Stimulated activated CD4-positive, alpha-beta T cell treated with anti-CD3 and anti-CD28 coated beads, Interleukin-4, amount 100 ng/mL, for 24 hours (primary cell): ENCODE results near the gene TSPO2.

Experiments used
- DNase-seq: peaks from one replicate; pipeline ENCODE4 v3.0.0-alpha.2; 2020

Gene TSPO2

DNA sequence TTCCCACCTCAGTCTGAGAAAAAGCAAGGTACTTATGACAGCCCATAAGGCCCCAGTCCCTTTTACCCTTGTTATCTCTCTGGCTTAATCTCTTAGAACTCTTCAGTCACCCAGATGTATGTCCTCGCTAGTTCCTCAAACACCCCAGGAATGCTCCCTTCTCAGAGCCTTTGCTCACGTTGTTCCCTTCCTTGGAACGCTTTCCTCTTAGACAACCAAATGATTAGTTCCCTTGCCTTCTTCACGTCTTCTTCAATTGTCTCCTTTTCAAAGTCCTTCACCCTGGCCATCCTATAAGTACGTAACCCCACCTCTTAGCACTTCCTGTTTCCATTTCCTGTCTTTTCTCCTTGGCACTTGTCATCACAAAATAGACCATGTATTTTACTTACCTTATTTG is 9.6 kb downstream of the TSPO2 start:
- no peak for DNase-seq

DNA sequence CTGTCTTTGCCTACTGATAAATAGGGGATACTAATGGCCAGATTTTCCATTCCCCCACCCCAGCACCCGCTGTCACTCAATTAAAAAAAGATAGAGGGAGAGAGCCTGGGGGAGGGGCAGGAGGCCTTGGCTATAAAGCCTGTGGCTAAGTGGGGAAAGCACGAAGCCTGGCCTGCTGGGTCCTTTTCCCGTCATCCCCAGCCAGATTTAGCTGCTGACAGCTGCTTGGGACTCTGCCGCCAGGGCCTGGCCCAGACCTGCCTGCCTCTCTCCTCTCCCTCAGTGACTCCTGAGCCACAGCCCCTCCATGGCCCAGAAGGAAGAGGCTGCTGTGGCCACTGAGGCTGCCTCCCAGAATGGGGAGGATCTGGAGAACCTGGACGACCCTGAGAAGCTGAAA is 10.8 kb downstream of the TSPO2 start, which contains the start of gene APOBEC2:
APOBEC2 (plus strand) TSS at position 162 of the 400 bp plus-strand sequence; CDS start at position 308, 146 bp downstream.
- DNase-seq = no peak

DNA sequence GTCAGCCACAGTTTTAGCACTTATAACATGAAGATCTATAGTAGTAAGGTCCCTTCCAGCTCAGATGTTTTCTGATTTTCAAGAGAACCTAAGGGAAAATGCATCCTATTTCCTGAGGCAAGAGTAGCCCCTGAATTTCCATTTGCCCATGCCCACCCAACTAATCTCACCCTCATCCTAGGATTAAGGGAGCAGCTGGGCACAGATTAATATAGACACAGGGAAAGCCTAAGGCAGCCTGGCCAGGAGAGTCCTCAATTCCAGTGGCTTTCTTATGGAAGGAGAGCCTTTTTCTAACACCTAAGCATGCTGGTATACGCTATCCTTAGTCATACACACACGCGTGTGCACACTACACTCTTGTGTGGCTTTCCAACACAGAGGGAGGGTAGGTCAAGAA is 12.2 kb downstream of the TSPO2 start:
- no peak for DNase-seq

DNA sequence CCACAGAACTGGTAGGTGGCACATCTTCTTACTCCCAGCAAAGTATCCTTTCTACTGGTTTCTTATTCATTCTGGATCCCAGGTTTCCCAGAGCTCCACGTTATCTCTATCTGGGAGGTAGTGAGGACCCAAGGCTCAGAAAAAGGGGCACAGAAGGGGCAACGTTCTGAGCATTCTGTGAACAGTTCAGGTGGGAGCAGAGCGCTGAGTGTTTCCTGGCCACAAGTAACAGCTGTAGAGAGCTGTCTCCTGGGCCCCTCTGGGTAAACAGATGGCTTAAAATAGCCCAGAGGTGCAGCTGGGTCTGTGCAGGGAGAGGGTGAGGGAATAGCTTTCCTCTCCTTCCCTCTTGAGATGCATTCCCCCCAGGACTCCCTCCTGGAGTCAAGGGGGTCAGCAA is 12.9 kb downstream of the TSPO2 start:
- DNase-seq = no peak

DNA sequence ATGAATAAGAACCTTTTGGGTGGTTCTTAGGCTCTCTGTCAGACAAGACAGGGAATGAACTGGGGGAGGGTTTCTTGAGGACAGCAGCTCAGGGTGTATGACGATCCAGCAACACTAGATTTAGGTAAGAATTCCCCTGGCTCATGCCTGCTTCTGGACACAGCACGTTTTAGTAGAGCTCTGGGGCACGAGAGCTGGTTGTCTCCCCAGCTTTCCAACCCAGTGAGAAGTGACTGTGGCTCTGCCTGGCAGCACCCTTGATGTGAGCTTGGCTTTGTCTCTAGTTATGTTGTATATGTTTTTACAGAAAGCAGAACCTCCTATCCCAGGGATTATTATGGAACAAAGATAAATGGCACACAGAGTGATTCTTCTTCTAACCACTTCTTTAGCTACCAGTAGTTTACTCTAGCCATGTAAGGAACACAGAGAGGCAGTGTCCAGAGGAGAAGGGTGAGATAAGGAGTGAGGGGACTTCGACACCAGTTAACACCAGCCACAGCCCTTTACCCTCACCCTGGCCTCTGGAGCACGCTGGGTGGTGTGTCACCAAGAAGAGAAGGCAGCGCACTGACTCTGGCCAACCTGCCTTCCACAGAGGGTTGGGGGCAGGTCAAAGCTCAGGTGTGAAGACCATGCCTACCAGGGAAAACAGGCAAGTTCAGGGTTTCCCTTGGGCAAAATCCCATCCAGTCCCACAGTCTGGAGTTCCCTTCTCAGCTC is 14.7 kb downstream of the TSPO2 start:
- no peak for DNase-seq

DNA sequence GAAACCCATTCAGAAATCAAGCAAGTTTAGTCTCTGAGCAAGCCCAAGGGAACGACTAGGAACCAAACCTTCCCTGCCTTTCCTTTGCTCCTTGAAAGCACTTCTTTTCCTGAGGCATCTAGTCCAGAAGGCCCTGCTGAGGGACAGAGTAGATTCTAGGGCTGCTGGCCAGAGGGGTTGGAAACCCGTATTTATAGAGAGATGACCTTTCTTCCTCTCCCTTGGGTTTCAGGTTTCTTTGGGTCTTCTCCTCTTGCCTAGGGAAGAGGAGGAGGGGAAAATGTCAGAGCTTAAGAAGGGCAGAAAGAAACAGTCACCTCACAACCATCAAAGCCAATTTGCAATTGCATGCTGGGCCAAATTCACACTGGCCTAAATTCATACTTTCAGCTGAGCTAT is 16.5 kb downstream of the TSPO2 start:
- no peak for DNase-seq

DNA sequence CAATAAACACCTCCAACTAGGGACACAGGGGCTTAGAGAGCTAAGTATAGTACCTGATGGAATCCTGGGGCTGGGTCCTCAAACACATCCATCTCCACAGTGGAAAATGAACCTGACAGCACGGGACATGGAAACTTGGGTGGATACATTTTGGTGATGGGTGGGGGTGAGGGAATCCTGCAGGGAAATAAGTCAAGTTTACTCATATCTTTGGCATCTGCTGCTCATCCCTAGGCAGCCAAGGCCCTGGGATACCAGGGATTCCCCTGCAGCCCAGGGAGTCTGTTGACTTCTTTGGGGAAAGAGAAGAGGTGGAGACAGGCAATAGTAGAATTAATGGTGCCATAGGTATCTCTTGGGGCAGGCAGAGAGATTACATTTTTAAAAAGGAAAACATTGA is 17.3 kb downstream of the TSPO2 start:
- no peak for DNase-seq

DNA sequence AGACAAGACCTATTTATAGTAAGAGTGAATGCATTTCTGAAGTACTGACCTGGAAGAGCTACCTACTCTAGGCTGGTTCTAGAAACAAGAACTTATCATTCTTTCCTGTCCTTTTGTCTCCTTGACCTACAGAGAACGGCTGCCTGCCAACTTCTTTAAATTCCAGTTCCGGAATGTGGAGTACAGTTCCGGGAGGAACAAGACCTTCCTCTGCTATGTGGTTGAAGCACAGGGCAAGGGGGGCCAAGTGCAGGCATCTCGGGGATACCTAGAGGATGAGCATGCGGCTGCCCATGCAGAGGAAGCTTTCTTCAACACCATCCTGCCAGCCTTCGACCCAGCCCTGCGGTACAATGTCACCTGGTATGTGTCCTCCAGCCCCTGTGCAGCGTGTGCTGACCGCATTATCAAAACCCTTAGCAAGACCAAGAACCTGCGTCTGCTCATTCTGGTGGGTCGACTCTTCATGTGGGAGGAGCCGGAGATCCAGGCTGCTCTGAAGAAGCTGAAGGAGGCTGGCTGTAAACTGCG is 19.0 kb downstream of the TSPO2 start:
- DNase-seq = no peak

DNA sequence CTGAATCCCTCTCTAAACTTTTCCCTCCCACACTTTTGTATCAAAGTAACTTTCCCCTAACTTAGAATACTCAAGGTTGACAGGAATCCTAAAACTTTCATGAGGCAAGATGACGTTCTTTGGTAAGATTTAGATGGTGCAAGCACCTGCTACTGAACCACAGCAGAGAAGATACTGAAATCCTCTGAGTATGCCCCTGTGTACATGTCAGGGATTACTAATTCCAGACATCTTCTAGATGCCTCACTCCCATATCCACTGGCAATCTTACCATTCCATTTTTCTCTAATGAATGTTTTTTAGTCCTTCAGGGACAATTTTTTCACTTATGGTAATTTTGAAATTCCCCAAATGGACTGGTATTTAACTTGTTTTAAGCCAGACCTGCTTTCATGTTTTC is 19.8 kb downstream of the TSPO2 start:
- no peak for DNase-seq

DNA sequence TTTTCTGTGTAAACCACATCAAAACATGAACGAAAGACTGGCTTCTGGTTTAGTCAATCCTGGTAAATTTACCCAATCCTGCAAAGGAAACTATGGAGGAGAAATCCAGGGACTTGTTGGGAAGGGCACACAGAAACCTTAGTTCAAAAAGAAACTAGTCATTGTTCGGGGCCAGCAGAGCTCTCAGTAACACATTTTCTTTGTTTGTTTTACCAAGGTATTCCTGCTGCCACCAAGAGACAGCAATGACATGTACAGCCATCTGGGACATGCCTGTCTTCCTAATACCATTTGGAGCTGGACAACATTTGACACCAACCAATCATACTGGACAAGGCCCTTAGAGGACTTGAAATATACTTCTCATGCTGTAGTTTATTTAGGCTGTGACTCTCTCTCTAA is 21.6 kb downstream of the TSPO2 start:
- DNase-seq = no peak

DNA sequence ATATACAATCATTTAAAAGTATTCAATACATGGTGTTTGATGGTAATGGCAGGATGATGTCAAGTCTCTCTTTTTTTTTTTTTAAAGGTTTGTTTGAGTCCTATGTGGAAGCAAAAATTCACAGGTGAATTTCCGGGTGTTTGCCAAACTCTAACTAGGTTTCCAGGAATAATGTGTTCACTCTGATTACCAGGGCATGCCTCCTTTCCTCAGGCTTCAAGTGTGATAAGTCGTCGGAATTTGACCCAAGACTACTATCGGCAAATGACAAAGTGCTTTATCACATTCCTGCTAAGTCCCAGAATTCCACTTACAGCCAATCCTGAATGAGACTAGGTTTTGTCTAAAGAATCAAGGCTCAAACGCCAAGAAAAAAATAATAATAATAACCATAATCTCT is 22.6 kb downstream of the TSPO2 start:
- DNase-seq = no peak

DNA sequence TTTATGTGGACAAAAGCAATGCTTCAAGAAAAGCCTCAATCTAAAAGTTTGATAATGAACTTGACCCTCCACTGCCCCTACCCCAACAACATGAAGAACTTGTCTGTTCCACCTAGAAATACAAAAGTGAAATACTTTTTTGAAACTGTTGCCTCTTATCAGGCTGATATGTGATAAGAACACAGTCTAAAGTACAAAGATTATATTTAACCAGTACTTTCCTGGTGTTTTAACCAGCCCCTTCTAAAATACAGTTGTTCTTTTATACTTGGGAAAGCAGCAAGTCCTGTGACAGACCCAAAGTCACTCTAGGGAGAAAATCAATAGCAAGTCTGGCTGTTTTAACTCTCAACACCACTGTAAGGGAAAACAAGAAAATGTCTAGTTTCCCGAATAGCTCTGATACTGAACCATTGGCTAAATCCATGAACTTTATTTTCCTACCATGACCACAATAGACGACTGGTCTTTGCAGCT is 23.3 kb downstream of the TSPO2 start:
- DNase-seq = no peak

DNA sequence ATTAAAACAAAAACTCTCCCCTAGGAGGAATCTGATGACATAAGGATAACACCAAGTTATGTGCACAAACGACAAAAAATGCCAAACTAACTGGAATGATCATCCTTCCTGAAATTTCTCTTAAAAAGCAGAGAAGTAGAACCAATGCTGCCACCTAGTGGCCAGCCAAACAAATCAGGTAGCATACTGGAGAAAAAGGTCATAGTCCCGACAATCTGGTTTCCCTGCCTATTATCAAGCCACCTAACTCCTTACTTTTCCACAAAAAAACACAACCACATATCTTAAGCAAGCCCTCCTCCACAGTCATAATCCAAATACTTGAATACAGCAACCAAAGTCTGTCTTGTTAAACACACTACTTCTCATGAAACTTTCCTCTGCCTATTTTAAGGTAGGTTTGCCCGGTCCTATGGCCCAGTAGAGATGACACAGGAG is 24.6 kb downstream of the TSPO2 start:
- peak; percentile 72 for DNase-seq

DNA sequence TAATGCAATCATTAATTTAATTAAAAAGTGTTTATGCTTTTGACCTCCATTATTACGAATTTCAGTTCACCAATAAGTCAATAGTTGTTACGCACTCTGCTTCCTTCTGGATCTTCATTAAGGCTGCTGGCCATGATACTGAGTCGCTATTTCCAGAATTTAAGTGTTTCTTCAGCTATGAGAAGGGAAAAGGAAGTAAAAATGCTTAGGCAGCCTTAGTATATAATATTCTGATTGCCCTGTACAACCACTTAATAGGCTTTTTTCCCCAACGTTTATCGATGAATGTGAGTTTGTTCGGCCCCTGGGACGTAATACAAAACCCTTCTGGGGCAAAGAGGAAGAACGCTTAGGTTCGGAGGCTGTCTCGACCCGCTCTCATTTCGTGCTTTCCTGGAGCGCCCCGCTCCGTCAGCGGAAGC is 29.2 kb downstream of the TSPO2 start:
- DNase-seq = no peak

DNA sequence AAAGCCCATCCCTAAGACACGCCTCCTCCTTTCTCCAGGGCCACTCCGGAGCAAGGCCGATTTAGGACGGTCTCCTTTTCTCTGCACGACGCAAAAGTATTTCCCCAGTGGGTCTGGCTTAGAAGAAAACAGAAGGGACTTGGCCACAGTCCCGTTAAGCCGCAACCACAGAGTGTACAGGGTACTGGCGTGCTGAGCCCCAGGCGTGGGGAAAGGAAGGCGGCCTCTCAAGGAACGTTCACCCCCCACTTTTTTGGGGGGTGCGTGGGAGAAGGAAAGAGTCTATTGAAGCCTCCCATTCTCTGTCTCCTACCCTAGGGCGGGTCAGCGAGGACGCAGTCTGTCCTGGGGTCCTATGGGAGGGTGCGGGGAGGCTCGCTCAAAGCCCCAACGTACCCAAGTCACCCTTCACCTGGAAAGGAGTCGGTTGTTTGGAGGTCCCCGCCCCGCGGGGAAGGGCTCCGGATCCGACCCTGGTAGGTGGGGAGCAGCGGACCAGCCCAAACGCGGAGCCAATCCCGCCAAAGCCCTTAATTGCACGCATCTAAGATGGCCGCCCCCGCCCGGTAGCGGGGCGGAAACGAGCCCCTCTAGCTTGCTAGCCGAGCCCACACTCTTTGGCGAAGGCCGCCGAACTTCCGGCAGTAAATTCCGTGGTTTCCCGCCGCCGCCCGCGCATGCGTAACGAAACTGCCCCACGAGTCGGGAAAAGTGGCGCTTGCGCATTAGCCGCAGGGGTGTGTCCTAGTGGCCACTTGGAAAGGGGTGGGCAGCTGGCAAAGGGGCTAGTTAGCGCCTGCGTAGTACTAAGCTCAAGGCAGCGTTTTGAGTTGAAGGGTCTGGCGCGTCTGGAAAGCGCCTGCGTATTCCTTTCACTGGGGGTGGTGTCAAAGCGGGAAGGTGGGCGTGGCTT is 29.9 kb downstream of the TSPO2 start, which contains the start of gene OARD1:
OARD1 (minus strand) TSS at position 434 of the 913 bp plus-strand sequence. CDS start 722 bp downstream, outside the sequence.
- DNase-seq = peak; percentile 100

DNA sequence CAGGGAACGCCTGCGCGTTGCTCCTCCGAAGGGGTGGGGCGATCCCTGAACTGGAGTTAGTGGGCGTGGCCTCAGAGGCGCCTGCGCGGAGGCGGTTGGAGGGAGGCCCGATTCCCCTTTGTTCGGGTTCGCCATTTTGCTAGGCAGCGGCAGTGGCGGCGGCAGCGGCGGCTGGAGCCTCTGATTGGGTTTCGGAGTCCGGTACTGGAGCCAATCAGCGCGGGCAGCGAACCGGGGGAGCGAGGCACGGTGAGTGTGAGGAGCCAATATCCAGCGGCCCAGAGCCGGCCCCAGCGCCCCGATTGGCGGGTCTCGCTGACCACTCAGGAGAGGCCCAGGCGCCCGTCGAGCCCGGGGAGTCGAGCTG is 30.6 kb downstream of the TSPO2 start, which contains the start of gene NFYA:
NFYA (plus strand) TSS at position 139 of the 367 bp plus-strand sequence. CDS start 6,116 bp downstream, outside the sequence.
- DNase-seq = no peak

DNA sequence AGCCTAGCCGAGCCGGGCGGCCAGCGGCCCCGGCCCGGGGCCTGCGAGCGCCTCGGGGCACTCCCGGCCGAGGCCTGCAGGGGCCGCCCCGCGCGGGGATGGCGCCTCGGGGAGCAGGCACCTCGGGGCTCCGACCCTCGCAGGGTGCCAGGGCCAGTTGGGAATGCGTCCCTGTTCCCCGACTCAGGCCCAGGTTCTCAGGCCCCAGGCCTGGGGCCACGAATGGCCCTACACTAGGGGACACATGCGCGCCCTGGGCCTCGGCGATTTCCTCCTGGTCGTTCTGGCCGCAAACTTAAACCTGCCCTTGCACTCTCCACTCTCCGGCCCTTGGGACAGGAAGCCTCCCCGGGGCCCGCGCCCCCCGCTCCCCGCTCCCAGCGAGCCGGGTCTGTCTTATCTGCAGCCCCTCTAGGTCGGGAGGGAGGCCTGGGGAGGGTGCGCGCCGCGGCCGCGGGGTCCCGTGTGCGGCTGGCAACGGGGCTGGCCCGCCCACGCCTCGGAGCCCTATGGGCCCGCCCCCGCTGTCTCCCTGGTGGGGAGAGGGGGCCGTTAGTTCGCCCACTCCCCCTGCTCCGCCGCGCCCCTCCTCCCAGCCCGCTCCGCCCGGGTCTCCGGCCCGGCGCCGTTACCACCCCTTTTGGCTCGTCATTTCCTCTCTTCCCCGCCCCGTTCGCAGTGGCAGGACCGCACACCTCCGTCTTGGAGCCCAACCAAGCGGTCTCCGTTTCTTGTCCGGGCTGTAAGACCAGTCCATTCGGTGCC is 31.1 kb downstream of the TSPO2 start:
- DNase-seq = peak; percentile 80

DNA sequence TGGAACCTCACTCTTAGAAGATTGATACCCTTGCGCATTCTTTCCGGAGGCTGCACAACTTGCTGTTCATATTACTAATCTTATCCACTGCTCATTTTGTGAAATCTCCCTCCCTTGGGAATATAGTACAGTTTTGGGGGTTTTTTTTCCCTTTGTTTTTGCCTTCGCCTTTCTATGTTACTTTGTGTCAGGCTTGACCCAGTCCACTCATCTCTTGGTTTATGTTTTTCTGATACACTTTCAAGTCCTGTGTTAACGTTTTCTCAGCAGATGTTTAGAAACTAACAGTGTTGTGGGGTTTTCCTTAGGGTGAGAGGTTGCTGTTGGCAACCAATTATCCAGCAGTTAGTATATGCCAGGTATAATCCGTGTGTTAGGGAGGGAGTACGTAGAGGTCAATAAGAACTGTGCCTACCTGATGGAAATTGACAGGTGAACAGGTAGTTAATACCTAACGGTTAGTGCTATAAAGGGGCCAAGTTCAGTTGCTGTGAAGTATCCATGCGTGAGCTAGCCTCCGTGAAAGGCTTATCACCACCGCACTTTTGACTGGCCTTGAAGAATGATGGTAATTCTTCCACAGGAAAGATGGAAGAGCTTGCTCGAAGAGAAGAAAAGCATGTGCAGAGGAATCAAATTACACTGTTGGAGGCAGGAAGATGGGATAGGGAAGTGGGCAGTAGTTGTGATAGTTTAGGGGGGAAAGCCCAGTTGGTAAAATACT is 31.9 kb downstream of the TSPO2 start:
- DNase-seq = no peak

DNA sequence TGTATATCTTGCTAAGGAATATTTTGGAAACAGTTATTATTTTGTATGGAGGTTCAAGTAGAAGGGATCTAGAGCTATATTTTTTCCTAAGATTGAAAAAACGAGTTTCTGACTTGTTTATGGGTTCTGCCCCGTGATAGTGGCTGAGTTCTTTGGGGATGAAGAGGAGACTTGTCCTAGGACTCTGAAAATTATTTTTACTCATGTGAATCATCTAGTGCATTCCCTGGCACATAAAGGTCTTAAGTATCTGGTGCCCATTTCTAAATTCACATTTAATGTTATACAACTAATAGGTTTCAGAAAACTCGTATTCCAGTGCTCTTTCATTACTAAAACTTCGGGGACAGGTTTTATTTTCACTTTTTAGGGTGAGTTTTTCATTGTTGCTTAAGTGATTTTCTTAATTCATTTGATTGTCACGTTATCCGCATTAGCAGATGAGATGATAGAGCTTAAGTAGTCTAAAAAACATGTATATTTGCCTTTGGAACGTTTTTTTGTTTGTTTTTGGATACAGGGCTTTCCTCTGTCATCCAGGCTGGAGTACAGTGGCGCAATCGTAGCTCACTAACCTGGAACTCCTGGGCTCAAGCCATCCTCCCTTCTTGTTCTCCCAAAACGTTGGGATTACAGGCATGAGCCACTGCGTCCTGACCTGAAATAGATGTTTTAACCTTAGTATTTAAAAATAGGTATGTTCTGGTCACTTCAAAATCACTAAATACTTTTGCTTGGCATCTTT is 32.6 kb downstream of the TSPO2 start:
- no peak for DNase-seq

DNA sequence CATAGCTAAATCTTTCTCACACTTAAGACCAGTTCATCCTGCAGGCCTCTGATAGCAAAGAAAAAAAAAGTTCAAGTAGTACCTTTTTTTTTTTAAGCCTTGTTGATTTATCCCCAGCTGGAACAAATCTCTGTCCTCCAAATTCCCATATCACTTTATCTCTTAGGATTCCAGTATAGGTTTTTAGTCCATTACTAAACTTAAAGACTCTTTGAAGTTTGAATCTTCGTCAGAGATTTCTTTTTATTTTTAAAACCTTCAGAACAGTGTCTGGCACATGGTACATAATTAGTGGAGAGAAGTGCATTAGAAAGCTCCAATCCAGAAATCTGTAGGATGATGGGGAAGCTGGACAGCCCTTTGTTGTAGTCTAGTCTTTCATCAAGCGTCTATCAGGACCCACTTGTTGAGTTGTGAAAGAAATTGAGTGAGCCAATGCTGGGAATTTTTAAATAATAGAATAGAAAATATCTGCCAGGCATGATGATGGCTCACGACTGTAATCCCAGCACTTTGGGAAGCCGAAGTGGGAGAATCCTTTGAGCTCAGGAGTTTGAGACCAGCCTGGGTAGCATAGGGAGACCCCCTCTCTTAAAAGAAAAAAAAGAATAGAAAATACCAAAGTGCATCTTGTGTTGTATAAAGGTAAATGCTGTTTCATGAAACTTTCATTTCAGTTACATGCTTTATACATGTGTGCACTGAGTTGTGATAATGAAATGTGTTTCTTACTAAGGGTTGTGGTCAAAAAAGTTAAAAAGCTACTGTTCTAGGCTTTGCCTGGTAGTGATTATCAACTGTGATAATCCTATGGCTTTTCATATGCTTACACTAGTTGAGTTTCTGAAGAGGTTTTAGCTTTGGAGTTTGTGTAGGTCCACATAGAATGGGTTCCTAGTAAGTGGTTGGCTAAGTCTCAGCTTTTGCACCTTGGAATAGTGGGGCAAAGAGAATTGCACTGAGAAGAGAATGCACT is 33.7 kb downstream of the TSPO2 start:
- DNase-seq = no peak
